Psoas muscle (tissue), 8 donors: Measurements from ENCODE around the gene RIPOR3. TPM values are rescaled to one million over a fixed set of nuclear protein-coding genes. Genes with fewer than 3 reads are reported as not detected.
"Not testable (repeated sequence)": the region's sequence is repeated elsewhere in the genome, so short reads cannot be mapped to it uniquely, and the experiment has no call there.

Source experiments
- ATAC-seq, 4 donors: fragments of 200-7000 bp; cut with Tn5 transposase; one replicate each; pipeline ENCODE4 v1.9.1; 2020; ENCODE audit warnings: moderate library complexity in 3 of 4, mild to moderate bottlenecking in 2 of 4
- DNase-seq, 2 donors: peaks; one replicate each; pipeline ENCODE4 v3.0.0-alpha.2; 2020
- H3K27ac ChIP-seq: fragments of 200-600 bp; one replicate; pipeline ENCODE4 v1.8.0; 2022
- H3K27me3 ChIP-seq, 3 donors: fragments of 200-600 bp in 1 of 3; one replicate each; pipeline versions ENCODE4 v1.6.1 to v1.8.0; 2013 to 2022; ENCODE audit warnings: low read length in 2 of 3, mild to moderate bottlenecking in 2 of 3, moderate library complexity in 1 of 3; ENCODE audit not compliant: insufficient read depth in 3 of 3
- H3K36me3 ChIP-seq, 2 donors: fragments of 200-600 bp in 1 of 2; one replicate each; pipeline versions ENCODE4 v1.6.1 to v1.8.0; 2013 to 2022; ENCODE audit warnings: low read depth in 1 of 2, mild to moderate bottlenecking in 1 of 2, moderate library complexity in 1 of 2; ENCODE audit not compliant: insufficient read depth in 1 of 2
- H3K4me1 ChIP-seq: fragments of 200-600 bp; one replicate; pipeline ENCODE4 v1.8.0; 2022
- H3K4me3 ChIP-seq: fragments of 200-600 bp; one replicate; pipeline ENCODE4 v1.8.0; 2022; ENCODE audit warnings: mild to moderate bottlenecking
- H3K9me3 ChIP-seq: fragments of 200-600 bp; one replicate; pipeline ENCODE4 v1.8.0; 2022
- WGBS, 3 donors: extraction: QIAGEN DNeasy Blood & Tissue Kit; methylation state at CpG; one replicate each; pipeline versions ENCODE4 v1.1.6 to v1.1.7; 2013; 5-methylcytosine and 5-hydroxymethylcytosine counted together
- intact Hi-C, 2 donors: fragments of 100-400 bp; cut with DNase I; formaldehyde crosslinking; loops; one replicate each; pipeline versions ENCODE4 v1.11.0 to v1.14.2; 2022
- polyA plus RNA-seq, 3 donors: library from polyadenylated mRNA; stranded (reverse); fragments of 200-250 nt; gene quantifications; one replicate each; pipeline ENCODE4 v1.2.3, GENCODE V29; 2013
- total RNA-seq, 4 donors: library from RNA; stranded (reverse); fragmentation: NEBNext Ultra II Directional in 2 of 4; extraction: Animal tissue kit (Norgen Biotek cat#: 25700) in 2 of 4; gene quantifications; one replicate each; pipeline versions ENCODE4 v1.2.1 to v1.2.4, GENCODE V29; 2021 to 2023
- TF ChIP-seq, protein P1 (sequence below): fragments of 200-600 bp; IDR thresholded peaks from one replicate; pipeline ENCODE4 v1.8.0; 2022; ENCODE audit warnings: antibody characterized with exemption
- donor health status: healthy with polysubstance abuse.
- donor health status: DM: no; HTN: no; CAD: no; lungs with moderate emphysema.
- donor health status: Bipolar disorder and iron deficiency.
- donor health status: healthy.
- donor health status: DM: yes; HTN: yes; CAD: no.
- donor health status: DM: no; HTN: no; CAD: no.
- donor health status: DM: no; HTN: no; CAD: no.
- donor health status: DM: yes; HTN: yes; CAD: no.

RIPOR3 gene
- total and polyA plus RNA-seq, 7 donors: 3.1 to 5.7 (median 5.2) TPM

DNA sequence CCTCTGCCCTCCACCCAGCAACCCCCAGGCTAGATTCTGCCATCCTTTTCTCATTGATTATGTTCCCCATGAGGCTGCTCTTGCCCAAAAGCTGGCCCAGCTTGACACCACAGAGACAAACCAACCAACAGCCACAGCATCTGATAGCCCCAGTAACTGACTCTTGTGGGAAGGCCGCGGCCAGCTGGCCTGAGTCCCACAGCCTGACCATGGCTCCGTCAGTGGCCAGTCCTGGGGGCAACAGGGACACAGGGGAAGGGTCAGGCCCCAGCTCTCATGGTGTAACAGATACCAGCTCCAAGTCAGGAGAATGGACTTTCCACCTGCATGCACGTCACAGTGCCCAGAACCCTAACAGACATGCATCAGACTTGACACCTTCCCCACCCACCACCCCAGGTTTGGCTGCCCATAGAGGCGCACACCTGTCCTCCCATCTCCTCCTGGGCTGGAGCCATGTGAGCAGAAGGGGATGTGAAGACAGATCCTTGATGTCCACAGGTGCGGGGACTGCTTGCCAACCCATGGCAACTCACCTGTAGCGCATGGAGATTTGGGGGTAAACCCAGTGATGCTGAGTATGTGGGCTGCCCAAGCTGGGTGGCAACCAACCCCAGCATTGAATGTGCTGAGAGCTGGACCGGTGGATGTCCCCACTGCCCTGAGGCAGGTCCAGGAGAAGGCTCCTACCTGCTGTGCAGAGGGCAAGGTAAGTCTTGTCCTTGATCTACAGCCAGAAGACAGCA lies 18.8 kb downstream of the RIPOR3 start:
- Histone ChIP-seq H3K27me3 (no peaks in the 10 kb centered on the region), H3K27ac (no peak overlapping the region)

DNA sequence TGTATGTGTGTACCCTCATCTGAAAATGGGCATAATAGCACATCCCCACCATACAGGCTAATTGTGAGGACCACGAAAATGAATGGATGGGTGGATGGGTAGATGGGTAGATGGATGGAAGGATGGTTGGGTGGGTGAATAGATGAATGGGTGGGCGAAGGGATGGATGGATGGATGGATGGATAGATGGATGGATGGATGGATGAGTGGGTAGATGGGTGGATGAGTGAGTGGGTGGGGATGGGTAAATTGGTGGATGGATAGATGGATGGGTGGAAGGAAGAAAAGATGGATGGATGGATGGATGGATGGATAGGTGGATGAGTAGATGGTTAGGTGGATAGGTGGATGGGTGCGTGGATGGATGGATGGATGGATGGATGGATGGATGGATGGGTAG lies 19.7 kb downstream of the RIPOR3 start:
- TF ChIP-seq, protein P1, sequence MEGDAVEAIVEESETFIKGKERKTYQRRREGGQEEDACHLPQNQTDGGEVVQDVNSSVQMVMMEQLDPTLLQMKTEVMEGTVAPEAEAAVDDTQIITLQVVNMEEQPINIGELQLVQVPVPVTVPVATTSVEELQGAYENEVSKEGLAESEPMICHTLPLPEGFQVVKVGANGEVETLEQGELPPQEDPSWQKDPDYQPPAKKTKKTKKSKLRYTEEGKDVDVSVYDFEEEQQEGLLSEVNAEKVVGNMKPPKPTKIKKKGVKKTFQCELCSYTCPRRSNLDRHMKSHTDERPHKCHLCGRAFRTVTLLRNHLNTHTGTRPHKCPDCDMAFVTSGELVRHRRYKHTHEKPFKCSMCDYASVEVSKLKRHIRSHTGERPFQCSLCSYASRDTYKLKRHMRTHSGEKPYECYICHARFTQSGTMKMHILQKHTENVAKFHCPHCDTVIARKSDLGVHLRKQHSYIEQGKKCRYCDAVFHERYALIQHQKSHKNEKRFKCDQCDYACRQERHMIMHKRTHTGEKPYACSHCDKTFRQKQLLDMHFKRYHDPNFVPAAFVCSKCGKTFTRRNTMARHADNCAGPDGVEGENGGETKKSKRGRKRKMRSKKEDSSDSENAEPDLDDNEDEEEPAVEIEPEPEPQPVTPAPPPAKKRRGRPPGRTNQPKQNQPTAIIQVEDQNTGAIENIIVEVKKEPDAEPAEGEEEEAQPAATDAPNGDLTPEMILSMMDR: no peak
- WGBS, 3 donors: 98 to 100% (median 100%) methylated on average over 3 of the region's 3 CpGs
- intact Hi-C loops: no loop called here

More for the DNA sequence above, 18.8 kb downstream of the RIPOR3 start:
- no peak for DNase-seq
- WGBS, 3 donors: 89 to 94% (median 91%) methylated on average over 8 of the region's 8 CpGs
- no peaks in the 10 kb centered on the region for H3K4me1 ChIP-seq
- intact Hi-C loops: no loop called here
- H3K4me3 ChIP-seq: no peak overlapping the region
- H3K9me3 ChIP-seq: no peaks in the 10 kb centered on the region
- TF ChIP-seq, protein P1: no peak
- H3K36me3 ChIP-seq: no peaks in the 10 kb centered on the region
- no peak for ATAC-seq

DNA sequence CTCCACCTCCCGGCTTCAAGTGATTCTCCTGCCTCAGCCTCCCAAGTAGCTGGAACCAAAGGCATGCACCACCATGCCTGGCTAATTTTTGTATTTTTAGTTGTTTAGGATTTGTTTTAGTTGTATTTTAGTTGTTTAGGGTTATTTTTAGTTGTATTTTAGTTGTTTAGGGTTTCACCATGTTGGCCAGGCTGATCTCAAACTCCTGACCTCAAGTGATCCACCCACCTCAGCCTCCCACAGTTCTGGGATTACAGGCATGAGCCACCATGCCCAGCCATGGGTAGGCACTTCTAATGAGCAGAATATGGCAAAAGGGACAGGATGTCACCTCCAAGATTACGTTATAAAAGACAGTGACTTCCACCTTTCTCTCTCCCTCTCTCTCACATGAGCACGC lies 20.3 kb downstream of the RIPOR3 start:
- H3K27me3 ChIP-seq, intact Hi-C loops, H3K9me3 ChIP-seq, H3K4me1 ChIP-seq, H3K27ac ChIP-seq, DNase-seq, H3K4me3 ChIP-seq, ATAC-seq, H3K36me3 ChIP-seq: not testable (repeated sequence)
- 64 to 79% (median 67%) methylated on average over 3 of the region's 3 CpGs for WGBS, 3 donors

More for the DNA sequence above, 19.7 kb downstream of the RIPOR3 start:
- Histone ChIP-seq H3K9me3 (no peaks in the 10 kb centered on the region), H3K4me1 (no peaks in the 10 kb centered on the region), H3K27me3 (no peaks in the 10 kb centered on the region), H3K36me3 (no peaks in the 10 kb centered on the region), H3K27ac (no peak overlapping the region), H3K4me3 (no peak overlapping the region)
- ATAC-seq: no peak
- DNase-seq: no peak

DNA sequence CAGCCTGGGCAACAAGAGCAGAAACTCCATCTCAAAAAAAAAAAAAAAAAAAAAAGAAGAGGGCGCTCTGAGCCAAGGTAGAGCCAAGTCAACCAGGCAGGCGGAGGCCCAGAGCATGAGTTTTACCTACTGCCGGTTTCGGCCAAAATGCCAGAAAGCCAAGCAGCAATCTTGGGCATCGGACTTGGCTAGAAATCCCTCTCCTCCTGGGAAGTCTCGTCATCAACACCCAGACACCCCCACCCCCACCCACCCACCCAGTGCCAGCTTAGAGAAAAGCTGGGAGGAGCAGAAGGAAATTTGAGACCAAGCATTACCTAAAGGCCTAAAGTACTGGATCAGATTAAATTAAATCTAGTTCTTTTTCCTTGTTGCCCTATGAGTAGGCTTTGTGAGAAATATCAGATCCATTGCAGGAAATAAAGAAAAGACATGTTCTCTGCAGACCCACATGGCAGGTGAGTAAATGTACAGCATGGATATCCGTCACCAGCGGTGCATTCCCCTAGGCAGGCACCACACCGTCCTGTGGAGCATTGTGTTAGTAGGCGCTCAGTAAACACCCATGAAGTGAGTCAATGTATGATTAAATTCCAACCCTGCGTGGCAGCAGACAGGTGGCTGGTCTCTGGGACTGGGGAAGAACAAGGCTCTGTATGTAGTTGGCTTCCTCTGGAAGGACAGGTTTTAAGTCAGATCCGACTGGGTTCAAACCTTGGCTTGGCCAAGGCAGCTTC lies 21.0 kb downstream of the RIPOR3 start:
- ATAC-seq: peak in 2 of 4 donors; percentile 49 to 60
- H3K36me3 ChIP-seq: no peaks in the 10 kb centered on the region

DNA sequence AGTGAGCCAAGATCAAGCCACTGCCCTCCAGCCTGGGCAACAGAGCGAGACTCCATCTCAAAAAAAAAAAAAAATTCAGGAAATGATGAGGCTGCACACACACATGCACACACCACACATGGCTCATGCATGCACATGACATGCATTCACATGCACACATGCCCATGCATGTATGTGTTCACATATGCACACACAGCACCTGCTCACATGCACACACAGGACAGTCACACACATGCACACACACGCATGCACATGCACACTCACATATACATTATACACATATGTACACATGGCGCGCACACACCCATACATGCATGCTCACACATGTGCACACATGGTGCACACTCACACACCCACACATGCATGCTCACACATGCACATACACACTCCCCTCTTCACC lies 22.5 kb downstream of the RIPOR3 start:
- WGBS, 3 donors: 95 to 99% (median 97%) methylated on average over 4 of the region's 4 CpGs

More for the DNA sequence above, 21.0 kb downstream of the RIPOR3 start:
- intact Hi-C loops: no loop called here
- no peak for DNase-seq
- Histone ChIP-seq H3K4me1 (no peaks in the 10 kb centered on the region), H3K9me3 (no peaks in the 10 kb centered on the region), H3K27ac (no peak overlapping the region), H3K4me3 (no peak overlapping the region), H3K27me3 (no peaks in the 10 kb centered on the region)
- TF ChIP-seq, protein P1: no peak
- 73 to 82% (median 77%) methylated on average over 11 to 12 of the region's 12 CpGs for WGBS, 3 donors

More for the DNA sequence above, 22.5 kb downstream of the RIPOR3 start:
- Histone ChIP-seq H3K27ac (no peak overlapping the region), H3K9me3 (no peaks in the 10 kb centered on the region), H3K4me3 (no peak overlapping the region), H3K4me1 (no peaks in the 10 kb centered on the region), H3K36me3 (no peaks in the 10 kb centered on the region), H3K27me3 (no peaks in the 10 kb centered on the region)
- ATAC-seq: no peak
- intact Hi-C loops: no loop called here
- no peak for DNase-seq
- TF ChIP-seq, protein P1: no peak
